Endothelial cell of hepatic sinusoid (primary cell): ENCODE measurements around the gene TSHZ1.

Source experiments
- in situ Hi-C: cut with HindIII; loops from 2 replicates; pipeline ENCODE4 v1.10.0; 2017; ENCODE audit warnings: low sequenced_read_pairs

The TSHZ1 gene

GRCh38 chr18:75218065-75218923 lies 7.7 kb downstream of the TSHZ1 start:
- in situ Hi-C loops = no loop called here

GRCh38 chr18:75219745-75220375 lies 9.3 kb downstream of the TSHZ1 start:
- in situ Hi-C loops = no loop called here

- in situ Hi-C loops = no loop called here
Measured at GRCh38 chr18:75220551-75221355, 10.2 kb downstream of the TSHZ1 start.

- in situ Hi-C loops = no loop called here
Measured at GRCh38 chr18:75221397-75221796, 10.8 kb downstream of the TSHZ1 start.

- in situ Hi-C loops = no loop called here
Measured at GRCh38 chr18:75221897-75222296, 11.3 kb downstream of the TSHZ1 start.

- in situ Hi-C loops = no loop called here
Measured at GRCh38 chr18:75222407-75222806, 11.8 kb downstream of the TSHZ1 start.

GRCh38 chr18:75223687-75224347 lies 13.2 kb downstream of the TSHZ1 start:
- in situ Hi-C loops = no loop called here

- in situ Hi-C loops = no loop called here
Measured at GRCh38 chr18:75226286-75226955, 15.8 kb downstream of the TSHZ1 start.

- in situ Hi-C loops = no loop called here
Measured at GRCh38 chr18:75226956-75227316, 16.3 kb downstream of the TSHZ1 start.

GRCh38 chr18:75227535-75228296 lies 17.1 kb downstream of the TSHZ1 start:
- in situ Hi-C loops = no loop called here

- in situ Hi-C loops = no loop called here
Measured at GRCh38 chr18:75228967-75229366, 18.4 kb downstream of the TSHZ1 start.

GRCh38 chr18:75229437-75229836 lies 18.8 kb downstream of the TSHZ1 start:
- in situ Hi-C loops = no loop called here

GRCh38 chr18:75230163-75231052 lies 19.8 kb downstream of the TSHZ1 start:
- in situ Hi-C loops = no loop called here

- in situ Hi-C loops = no loop called here
Measured at GRCh38 chr18:75231053-75231406, 20.4 kb downstream of the TSHZ1 start.

- in situ Hi-C loops = loop anchor here (5.0 kb wide), 1 partner anchor 48 kb away; no protein-coding TSS in a partner anchor
Measured at GRCh38 chr18:75234901-75235300, 24.3 kb downstream of the TSHZ1 start.

- in situ Hi-C loops = loop anchor here (5.0 kb wide), 1 partner anchor 49 kb away; no protein-coding TSS in a partner anchor
Measured at GRCh38 chr18:75235896-75236295, 25.3 kb downstream of the TSHZ1 start.

- in situ Hi-C loops = loop anchor here (5.0 kb wide), 1 partner anchor 51 kb away; no protein-coding TSS in a partner anchor
Measured at GRCh38 chr18:75238100-75238499, 27.5 kb downstream of the TSHZ1 start.

- in situ Hi-C loops = loop anchor here (5.0 kb wide), 1 partner anchor 51 kb away; no protein-coding TSS in a partner anchor
Measured at GRCh38 chr18:75238786-75239185, 28.2 kb downstream of the TSHZ1 start.

- in situ Hi-C loops = no loop called here
Measured at GRCh38 chr18:75240433-75240832, 29.8 kb downstream of the TSHZ1 start.
